ENCODE results near the gene TLE5. TPM values are rescaled to one million over a fixed set of nuclear protein-coding genes. Genes with fewer than 3 reads are reported as not detected.
A peak's percentile ranks its signal among the peaks of the same experiment; 100 is the strongest.

TLE5 gene
- polyA plus RNA-seq, 3 donors, result 27.5 to 309 (median 34.4) TPM

DNA sequence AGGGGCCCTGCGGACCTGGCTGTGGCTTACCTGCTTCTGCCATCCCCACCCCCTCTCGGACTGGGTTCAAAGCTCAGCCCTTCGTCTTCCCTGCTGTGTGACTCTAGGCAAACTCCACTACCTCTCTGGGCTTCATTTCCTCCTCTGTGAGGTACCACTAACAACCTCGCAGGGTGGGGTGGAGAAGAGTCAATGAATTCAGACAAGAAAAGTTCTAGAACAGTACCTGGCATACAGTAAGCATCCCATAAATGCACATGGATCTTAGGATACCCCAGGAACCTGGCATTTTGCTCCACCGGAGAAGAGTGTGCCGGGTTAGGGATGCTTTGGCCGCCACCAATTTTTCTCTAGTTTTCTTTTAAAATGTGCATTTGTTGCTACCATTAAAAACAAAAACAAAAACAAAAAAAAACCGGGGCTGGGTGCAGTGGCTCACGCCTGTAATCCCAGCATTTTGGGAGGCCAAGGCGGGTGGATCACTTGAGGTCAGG, 3.4 kb downstream of the TLE5 start:
- 100% methylated on average over 5 of the region's 10 CpGs for WGBS (ENCODE audit: insufficient coverage)
- Histone ChIP-seq H3K9ac (ENCODE audit: insufficient read depth, low read length, poor library complexity, severe bottlenecking) (no peak overlapping the region), H3K4me2 (replicated peaks; ENCODE audit: extremely low read depth, low read length, poor library complexity, severe bottlenecking) (no peak overlapping the region), H3K9me3 (replicated peaks in 1 of 2; ENCODE audit: control insufficient read depth in 1 of 2, insufficient read depth in 1 of 2, low read length in 2 of 2) (no peaks in the 10 kb centered on the region), H3K36me3 (replicated peaks in 1 of 2; ENCODE audit: control insufficient read depth in 1 of 2, insufficient read depth in 2 of 2, low read length in 2 of 2) (peaks cover 53 to 61% of the 10 kb centered on the region in 2 donors), H3K79me2 (ENCODE audit: insufficient read depth, low read length) (peaks cover 45% of the 10 kb centered on the region), H3K27ac (ENCODE audit: low read depth in 1 of 2, low read length in 2 of 2) (no peak overlapping the region), H3K27me3 (ENCODE audit: control insufficient read depth in 2 of 2, insufficient read depth in 2 of 2, low read length in 2 of 2) (no peaks in the 10 kb centered on the region), H3K4me1 (ENCODE audit: control insufficient read depth in 1 of 2, insufficient read depth in 2 of 2, low read length in 2 of 2) (peaks cover 22 to 31% of the 10 kb centered on the region in 2 donors), H3K4me3 (replicated peaks in 1 of 3; ENCODE audit: low read depth in 2 of 3, low read length in 3 of 3) (no peak overlapping the region), H2AFZ (ENCODE audit: insufficient read depth, low read depth, low read length, poor library complexity, severe bottlenecking) (no peak overlapping the region), H4K20me1 (ENCODE audit: insufficient read depth, low read length) (peaks cover 71% of the 10 kb centered on the region)
- TF ChIP-seq, protein P1, sequence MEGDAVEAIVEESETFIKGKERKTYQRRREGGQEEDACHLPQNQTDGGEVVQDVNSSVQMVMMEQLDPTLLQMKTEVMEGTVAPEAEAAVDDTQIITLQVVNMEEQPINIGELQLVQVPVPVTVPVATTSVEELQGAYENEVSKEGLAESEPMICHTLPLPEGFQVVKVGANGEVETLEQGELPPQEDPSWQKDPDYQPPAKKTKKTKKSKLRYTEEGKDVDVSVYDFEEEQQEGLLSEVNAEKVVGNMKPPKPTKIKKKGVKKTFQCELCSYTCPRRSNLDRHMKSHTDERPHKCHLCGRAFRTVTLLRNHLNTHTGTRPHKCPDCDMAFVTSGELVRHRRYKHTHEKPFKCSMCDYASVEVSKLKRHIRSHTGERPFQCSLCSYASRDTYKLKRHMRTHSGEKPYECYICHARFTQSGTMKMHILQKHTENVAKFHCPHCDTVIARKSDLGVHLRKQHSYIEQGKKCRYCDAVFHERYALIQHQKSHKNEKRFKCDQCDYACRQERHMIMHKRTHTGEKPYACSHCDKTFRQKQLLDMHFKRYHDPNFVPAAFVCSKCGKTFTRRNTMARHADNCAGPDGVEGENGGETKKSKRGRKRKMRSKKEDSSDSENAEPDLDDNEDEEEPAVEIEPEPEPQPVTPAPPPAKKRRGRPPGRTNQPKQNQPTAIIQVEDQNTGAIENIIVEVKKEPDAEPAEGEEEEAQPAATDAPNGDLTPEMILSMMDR (IDR thresholded peaks at IDR 0.05), result no peak
- Mint-ChIP-seq H3K4me1 (peaks cover 26% of the 10 kb centered on the region), H3K9me3 (no peaks in the 10 kb centered on the region), H3K36me3 (peaks cover 42 to 60% of the 10 kb centered on the region in 2 donors), H3K27ac (peak overlapping the region in 1 of 7 donors; percentile 42), H3K4me3 (no peak overlapping the region), H3K27me3 (ENCODE audit: low read depth in 3 of 3) (peaks cover 0 to 6% (median 0%) of the 10 kb centered on the region in 3 donors)
- no peak for DNase-seq
- intact Hi-C loops (cut with micrococcal nuclease), result no loop called here

DNA sequence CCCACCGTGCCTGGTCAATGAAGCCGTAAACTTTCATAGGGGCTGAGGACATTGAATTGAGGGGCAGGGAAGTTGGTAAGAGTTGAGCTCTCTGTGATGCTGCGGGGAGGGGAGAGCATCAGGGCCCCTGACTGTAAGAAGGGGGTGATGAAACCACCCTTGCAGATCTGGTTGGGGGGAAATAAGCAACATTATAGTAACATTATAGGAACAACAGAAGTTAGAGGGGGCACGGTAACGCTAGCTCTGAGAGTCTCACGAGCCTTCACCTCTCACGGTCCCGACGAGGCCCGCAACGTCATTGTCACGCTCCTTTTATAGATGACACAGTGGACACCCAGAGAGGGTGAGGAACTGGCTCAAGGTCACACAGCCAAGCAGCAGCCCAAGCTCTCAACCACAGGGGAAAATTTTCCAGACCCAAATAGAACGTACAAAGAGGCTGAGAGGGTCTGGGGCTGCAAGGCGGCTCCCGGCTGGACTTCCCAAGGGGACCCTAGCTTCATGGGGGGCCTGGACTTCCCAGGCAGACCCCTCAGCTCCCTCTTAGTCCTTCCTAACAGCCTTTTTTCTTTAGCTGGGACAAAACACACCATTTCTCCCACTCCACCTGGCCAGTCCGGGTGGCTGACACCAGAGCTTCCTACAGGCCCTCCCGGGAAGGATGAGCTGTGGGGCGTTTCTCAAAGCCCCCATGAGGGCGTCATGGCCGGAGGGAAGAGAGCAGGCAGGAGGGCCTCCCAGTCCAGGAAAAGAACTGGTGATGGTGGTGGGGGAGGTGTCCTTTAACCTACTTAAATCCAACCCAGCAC, 4.1 kb downstream of the TLE5 start:
- H3K36me3 Mint-ChIP-seq, result peaks cover 46 to 67% of the 10 kb centered on the region in 2 donors
- H3K27ac Mint-ChIP-seq, result peak overlapping the region in 2 of 7 donors; percentile 57 to 59
- Histone ChIP-seq H3K4me3 (replicated peaks in 1 of 3; ENCODE audit: low read depth in 2 of 3, low read length in 3 of 3) (no peak overlapping the region), H3K79me2 (ENCODE audit: insufficient read depth, low read length) (peaks cover 43% of the 10 kb centered on the region), H3K9ac (ENCODE audit: insufficient read depth, low read length, poor library complexity, severe bottlenecking) (no peak overlapping the region), H4K20me1 (ENCODE audit: insufficient read depth, low read length) (peaks cover 76% of the 10 kb centered on the region), H3K4me1 (ENCODE audit: control insufficient read depth in 1 of 2, insufficient read depth in 2 of 2, low read length in 2 of 2) (peaks cover 19 to 28% of the 10 kb centered on the region in 2 donors), H3K4me2 (replicated peaks; ENCODE audit: extremely low read depth, low read length, poor library complexity, severe bottlenecking) (no peak overlapping the region), H3K27ac (ENCODE audit: low read depth in 1 of 2, low read length in 2 of 2) (no peak overlapping the region), H3K27me3 (ENCODE audit: control insufficient read depth in 2 of 2, insufficient read depth in 2 of 2, low read length in 2 of 2) (no peaks in the 10 kb centered on the region), H2AFZ (ENCODE audit: insufficient read depth, low read depth, low read length, poor library complexity, severe bottlenecking) (no peak overlapping the region), H3K9me3 (replicated peaks in 1 of 2; ENCODE audit: control insufficient read depth in 1 of 2, insufficient read depth in 1 of 2, low read length in 2 of 2) (no peaks in the 10 kb centered on the region), H3K36me3 (replicated peaks in 1 of 2; ENCODE audit: control insufficient read depth in 1 of 2, insufficient read depth in 2 of 2, low read length in 2 of 2) (peaks cover 54 to 61% of the 10 kb centered on the region in 2 donors)
- no peaks in the 10 kb centered on the region for H3K9me3 Mint-ChIP-seq
- H3K27me3 Mint-ChIP-seq (ENCODE audit: low read depth in 3 of 3), result peaks cover 0 to 6% (median 0%) of the 10 kb centered on the region in 3 donors
- H3K4me1 Mint-ChIP-seq, result peaks cover 23% of the 10 kb centered on the region
- WGBS (ENCODE audit: insufficient coverage), result 92% methylated on average over 13 of the region's 20 CpGs
- intact Hi-C loops (cut with micrococcal nuclease), result no loop called here
- H3K4me3 Mint-ChIP-seq, result no peak overlapping the region
- no peak for DNase-seq
- TF ChIP-seq, protein P1 (IDR thresholded peaks at IDR 0.05), result no peak
